ENCODE measurements around the gene DHDH. TPM values are rescaled to one million over a fixed set of nuclear protein-coding genes. Genes with fewer than 3 reads are reported as not detected.

DHDH gene
- total and polyA plus RNA-seq, 2 of the 13 experiments (the other 11 are each of a cell fraction or from before 2014, with no cell fraction given) = 0.13 to 0.91 TPM

GRCh38 chr19:48992581-48993174 is 59.2 kb downstream of the DHDH start (continued):
- no peak for TF ChIP-seq ZNF841 (CRISPR knock-in tag; IDR thresholded peaks at IDR 0.05; ENCODE audit: borderline replicate concordance)
- no peak for TF ChIP-seq DZIP1 (CRISPR knock-in tag; IDR thresholded peaks at IDR 0.05)
- no peak for TF ChIP-seq ZBTB25 (CRISPR knock-in tag; IDR thresholded peaks at IDR 0.05)
- peak; percentile 64; the same call in 1 of the 2 replicates for TF ChIP-seq ZBTB4 (CRISPR knock-in tag; IDR thresholded peaks at IDR 0.05; ENCODE audit: borderline replicate concordance)
- no peak for TF ChIP-seq UBTF (CRISPR knock-in tag; IDR thresholded peaks at IDR 0.05)
- no peak for TF ChIP-seq SNAI1 (CRISPR knock-in tag; IDR thresholded peaks at IDR 0.05; ENCODE audit: borderline replicate concordance)
- TF ChIP-seq JUNB (CRISPR knock-in tag; IDR thresholded peaks at IDR 0.05; ENCODE audit: borderline replicate concordance) = no peak
- TF ChIP-seq LBX2 (CRISPR knock-in tag; IDR thresholded peaks at IDR 0.05; ENCODE audit: borderline replicate concordance) = no peak; the same call in 1 of the 2 replicates
- no peak for TF ChIP-seq NR3C1 (CRISPR knock-in tag; IDR thresholded peaks at IDR 0.05)
- no peak for TF ChIP-seq BATF2 (CRISPR knock-in tag; IDR thresholded peaks at IDR 0.05)
- TF ChIP-seq ZNF572 (CRISPR knock-in tag; IDR thresholded peaks at IDR 0.05) = no peak
- TF ChIP-seq ZNF839 (CRISPR knock-in tag; IDR thresholded peaks at IDR 0.05; ENCODE audit: borderline replicate concordance) = 0 out of 2 replicates have a peak, but pooled peaks have one; percentile 75
- no peak for TF ChIP-seq GMEB2 (CRISPR knock-in tag; IDR thresholded peaks at IDR 0.05; ENCODE audit: low read depth)
- no peak for TF ChIP-seq HIVEP1 (CRISPR knock-in tag; IDR thresholded peaks at IDR 0.05)
- peak; percentile 64; the same call in 1 of the 2 replicates for TF ChIP-seq SRY (CRISPR knock-in tag; IDR thresholded peaks at IDR 0.05)
- no peak for TF ChIP-seq ZFYVE20 (CRISPR knock-in tag; IDR thresholded peaks at IDR 0.05; ENCODE audit: borderline replicate concordance, low read depth)
